ENCODE measurements around the gene TMEM184A.

DNA sequence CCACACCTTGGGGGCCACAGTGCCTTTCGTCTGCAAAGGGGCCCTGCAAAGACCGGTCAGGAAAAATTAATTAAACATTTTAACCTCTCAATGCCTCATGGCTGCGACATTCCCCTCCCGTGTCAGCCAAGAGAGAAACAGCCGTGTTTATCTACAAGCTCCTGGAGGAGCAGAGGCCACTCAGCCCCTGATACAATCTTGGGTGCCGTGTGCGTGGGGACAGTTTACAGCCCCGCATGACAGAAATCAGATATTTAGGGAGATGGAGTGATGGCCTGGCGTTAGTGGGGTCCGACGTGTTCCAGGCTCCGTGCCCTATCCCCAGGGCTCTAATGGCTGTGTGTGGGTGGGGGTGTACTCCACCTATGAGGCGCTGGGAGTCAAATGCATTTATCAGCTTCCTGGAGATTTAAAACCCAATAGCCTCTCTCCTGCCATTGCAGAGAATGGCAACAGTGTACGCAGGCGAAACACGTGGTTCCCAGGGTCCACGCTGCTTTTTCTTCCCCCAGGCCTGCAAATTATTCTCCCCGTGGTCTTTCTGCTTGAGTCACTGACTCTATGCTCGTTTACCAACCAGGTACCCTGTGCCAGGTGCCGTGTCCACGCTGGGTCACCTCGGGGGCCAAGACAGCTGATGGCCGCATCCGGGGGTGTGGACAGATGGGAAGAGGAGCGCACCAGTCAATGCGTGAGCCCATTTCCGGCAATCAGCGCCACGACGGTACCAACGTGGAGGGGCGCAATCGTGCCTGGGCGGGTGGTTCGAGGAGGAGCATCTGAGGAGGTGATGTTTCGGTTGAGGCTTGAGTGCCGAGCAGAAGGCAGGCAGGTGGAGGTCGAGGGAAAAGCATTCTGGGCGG, 40.4 kb upstream of the TMEM184A start:
- TF ChIP-seq, protein P1, sequence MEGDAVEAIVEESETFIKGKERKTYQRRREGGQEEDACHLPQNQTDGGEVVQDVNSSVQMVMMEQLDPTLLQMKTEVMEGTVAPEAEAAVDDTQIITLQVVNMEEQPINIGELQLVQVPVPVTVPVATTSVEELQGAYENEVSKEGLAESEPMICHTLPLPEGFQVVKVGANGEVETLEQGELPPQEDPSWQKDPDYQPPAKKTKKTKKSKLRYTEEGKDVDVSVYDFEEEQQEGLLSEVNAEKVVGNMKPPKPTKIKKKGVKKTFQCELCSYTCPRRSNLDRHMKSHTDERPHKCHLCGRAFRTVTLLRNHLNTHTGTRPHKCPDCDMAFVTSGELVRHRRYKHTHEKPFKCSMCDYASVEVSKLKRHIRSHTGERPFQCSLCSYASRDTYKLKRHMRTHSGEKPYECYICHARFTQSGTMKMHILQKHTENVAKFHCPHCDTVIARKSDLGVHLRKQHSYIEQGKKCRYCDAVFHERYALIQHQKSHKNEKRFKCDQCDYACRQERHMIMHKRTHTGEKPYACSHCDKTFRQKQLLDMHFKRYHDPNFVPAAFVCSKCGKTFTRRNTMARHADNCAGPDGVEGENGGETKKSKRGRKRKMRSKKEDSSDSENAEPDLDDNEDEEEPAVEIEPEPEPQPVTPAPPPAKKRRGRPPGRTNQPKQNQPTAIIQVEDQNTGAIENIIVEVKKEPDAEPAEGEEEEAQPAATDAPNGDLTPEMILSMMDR (IDR thresholded peaks at IDR 0.05): no peak
- TF ChIP-seq EZH2 (IDR thresholded peaks at IDR 0.05; ENCODE audit: borderline replicate concordance, insufficient read depth, low read depth, low read length, poor library complexity, severe bottlenecking): no peak

Measured in B cell (primary cell).